ENCODE results near the gene ZBED5. TPM values are rescaled to one million over a fixed set of nuclear protein-coding genes. Genes with fewer than 3 reads are reported as not detected.

The ZBED5 gene
- total RNA-seq, 2 experiments from 2014 or later, result 34.1 to 44.3 TPM

DNA sequence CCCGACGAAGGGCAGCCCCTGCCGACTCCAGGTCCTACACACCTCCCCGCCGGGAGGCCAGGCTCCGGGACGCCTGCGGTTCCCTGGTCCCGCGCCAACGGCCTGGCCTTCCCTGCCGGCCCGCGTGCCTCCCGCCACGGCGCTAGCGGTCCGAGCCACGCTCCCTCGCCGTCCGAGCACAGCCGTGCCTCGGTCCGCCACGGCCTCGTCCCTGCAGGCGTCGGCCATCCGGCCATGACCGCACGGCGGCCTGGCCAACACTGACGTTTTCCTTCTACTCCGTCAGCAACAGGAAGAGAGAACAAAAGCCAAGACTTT lies 49.7 kb downstream of the ZBED5 start:
- CTCF ChIA-PET, result interaction anchor here (1.0 to 2.8 kb wide), 6 partner anchors 10 to 119 kb away, joined by 3 to 23 read pairs (median 6); partner anchors contain the start of gene ZBED5
- H3K9me3 Mint-ChIP-seq (ENCODE audit: low read depth), result no peaks in the 10 kb centered on the region
- intact Hi-C loops (cut with DNase I, micrococcal nuclease), result loop anchor here (1.0 to 10.0 kb wide), 10 partner anchors 57 to 1493 kb away; partner anchors contain the start of genes CTR9 (in 2 of the 2), GALNT18 (in 1 of the 2), RNF141 (in 1 of the 2) and TMEM41B (in 1 of the 2)
- POLR2A ChIA-PET, result interaction anchor here (0.6 to 3.1 kb wide), 17 partner anchors 9 to 1035 kb away, joined by 3 to 61 read pairs (median 8); partner anchors contain the start of genes CTR9, RNF141 and ZBED5
- ATAC-seq (no peak), DNase-seq (no peak)
- H3K4me3 Mint-ChIP-seq, result peak overlapping the region; percentile 93
- peaks cover 48% of the 10 kb centered on the region for H3K4me1 Mint-ChIP-seq
- peak overlapping the region; percentile 96 for H3K27ac Mint-ChIP-seq
- peaks cover 2% of the 10 kb centered on the region for H3K27me3 Mint-ChIP-seq
- H3K36me3 Mint-ChIP-seq (ENCODE audit: low read depth), result peaks cover 54% of the 10 kb centered on the region

- peaks cover 59% of the 10 kb centered on the region for H3K36me3 Mint-ChIP-seq (ENCODE audit: low read depth)
- ChIA-PET CTCF (interaction anchor here (2.8 kb wide), 1 partner anchor 51 kb away, joined by 23 read pairs; the partner anchor contains the start of gene ZBED5), POLR2A (interaction anchor here (0.6 to 3.1 kb wide), 10 partner anchors 8 to 1036 kb away, joined by 3 to 32 read pairs (median 6); partner anchors contain the start of genes CTR9 and ZBED5)
- H3K27ac Mint-ChIP-seq, result peak overlapping the region; percentile 96
- intact Hi-C loops (cut with DNase I, micrococcal nuclease), result loop anchor here (1.0 to 10.0 kb wide), 10 partner anchors 56 to 1493 kb away; partner anchors contain the start of genes CTR9 (in 2 of the 2), GALNT18 (in 1 of the 2), RNF141 (in 1 of the 2) and TMEM41B (in 1 of the 2)
- no peaks in the 10 kb centered on the region for H3K27me3 Mint-ChIP-seq
- DNase-seq, result peak; percentile 61
- ATAC-seq, result no peak
- peak overlapping the region; percentile 93 for H3K4me3 Mint-ChIP-seq
- H3K4me1 Mint-ChIP-seq, result peaks cover 50% of the 10 kb centered on the region
- H3K9me3 Mint-ChIP-seq (ENCODE audit: low read depth), result no peaks in the 10 kb centered on the region
Observed at GRCh38 chr11:10807493-10808234, 50.2 kb downstream of the ZBED5 start.

- H3K9me3 Mint-ChIP-seq (ENCODE audit: low read depth), result no peaks in the 10 kb centered on the region
- POLR2A ChIA-PET, result interaction anchor here (0.6 to 1.1 kb wide), 3 partner anchors 10 to 51 kb away, joined by 3 to 5 read pairs (median 3); no protein-coding TSS in a partner anchor
- no peaks in the 10 kb centered on the region for H3K27me3 Mint-ChIP-seq
- ATAC-seq (no peak), DNase-seq (peak; percentile 20)
- CTCF ChIA-PET, result interaction anchor here (0.5 to 5.1 kb wide), 4 partner anchors 13 to 372 kb away, joined by 3 to 60 read pairs (median 4); partner anchors contain the start of gene RNF141
- H3K36me3 Mint-ChIP-seq (ENCODE audit: low read depth), result peaks cover 70% of the 10 kb centered on the region
- peak overlapping the region; percentile 96 for H3K27ac Mint-ChIP-seq
- peak overlapping the region; percentile 93 for H3K4me3 Mint-ChIP-seq
- intact Hi-C loops (cut with DNase I, micrococcal nuclease), result loop anchor here (5.0 to 10.0 kb wide), 2 partner anchors 349 to 1036 kb away; partner anchors contain the start of gene USP47 (in 1 of the 2)
- H3K4me1 Mint-ChIP-seq, result peaks cover 63% of the 10 kb centered on the region
Observed at GRCh38 chr11:10806206-10806605, 51.6 kb downstream of the ZBED5 start.

DNA sequence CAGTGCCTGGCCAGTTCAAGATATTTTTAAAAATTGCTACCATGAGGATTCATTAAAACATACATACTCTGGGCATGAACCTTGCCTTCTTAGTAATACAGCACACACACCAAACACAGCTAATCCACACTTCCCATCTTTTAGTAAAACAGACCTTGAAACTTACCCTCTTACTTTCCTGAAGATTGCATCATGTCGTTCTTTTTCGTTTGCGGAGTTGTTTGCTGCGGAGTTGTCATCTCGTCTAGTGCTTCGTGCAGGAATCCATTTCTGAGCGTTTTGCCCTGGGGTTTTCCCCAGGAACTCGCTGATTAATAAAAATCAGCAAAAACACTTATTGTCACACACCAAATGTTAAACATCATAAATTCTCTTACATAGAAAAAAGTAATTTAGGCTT lies 52.1 kb downstream of the ZBED5 start:
- intact Hi-C loops (cut with DNase I, micrococcal nuclease), result loop anchor here (5.0 to 10.0 kb wide), 2 partner anchors 349 to 1037 kb away; partner anchors contain the start of gene USP47 (in 1 of the 2)
- CTCF ChIA-PET, result interaction anchor here (0.5 to 5.1 kb wide), 5 partner anchors 13 to 372 kb away, joined by 3 to 60 read pairs (median 3); partner anchors contain the start of gene RNF141
- H3K9me3 Mint-ChIP-seq (ENCODE audit: low read depth), result no peaks in the 10 kb centered on the region
- H3K4me1 Mint-ChIP-seq, result peaks cover 67% of the 10 kb centered on the region
- DNase-seq, result no peak
- no peaks in the 10 kb centered on the region for H3K27me3 Mint-ChIP-seq
- ATAC-seq, result no peak
- H3K36me3 Mint-ChIP-seq (ENCODE audit: low read depth), result peaks cover 75% of the 10 kb centered on the region
- POLR2A ChIA-PET, result interaction anchor here (1.1 kb wide), 1 partner anchor 52 kb away, joined by 3 read pairs; no protein-coding TSS in a partner anchor
- H3K4me3 Mint-ChIP-seq, result peak overlapping the region; percentile 93
- H3K27ac Mint-ChIP-seq, result peak overlapping the region; percentile 96

GRCh38 chr11:10803676-10804075 lies 54.2 kb downstream of the ZBED5 start:
- Mint-ChIP-seq H3K36me3 (ENCODE audit: low read depth) (peaks cover 94% of the 10 kb centered on the region), H3K27ac (peak overlapping the region; percentile 75)
- CTCF ChIA-PET, result interaction anchor here (0.6 to 5.1 kb wide), 6 partner anchors 8 to 1036 kb away, joined by 3 to 60 read pairs (median 4); partner anchors contain the start of gene ZBED5

More at GRCh38 chr11:10803676-10804075, 54.2 kb downstream of the ZBED5 start:
- H3K27me3 Mint-ChIP-seq, result no peaks in the 10 kb centered on the region
- H3K9me3 Mint-ChIP-seq (ENCODE audit: low read depth), result no peaks in the 10 kb centered on the region
- POLR2A ChIA-PET, result interaction anchor here (0.6 to 2.0 kb wide), 7 partner anchors 11 to 1238 kb away, joined by 3 to 9 read pairs (median 4); partner anchors contain the start of gene ZBED5
- intact Hi-C loops (cut with DNase I, micrococcal nuclease), result loop anchor here in 1 of 2 experiments (10.0 kb wide), 1 partner anchor 351 kb away; no protein-coding TSS in a partner anchor
- H3K4me1 Mint-ChIP-seq, result peaks cover 77% of the 10 kb centered on the region
- no peak overlapping the region for H3K4me3 Mint-ChIP-seq
- ATAC-seq, result no peak
- DNase-seq, result no peak

Other genes with a start within 250 kb of the ZBED5 start
- gene IRAG1, start 164.3 kb downstream of the ZBED5 start, total RNA-seq, result not detected
- 10 to 100 TPM; 39.7 to 43.9 TPM for gene CTR9, start 106.8 kb downstream of the ZBED5 start, total RNA-seq
- gene EIF4G2, start 49.1 kb downstream of the ZBED5 start, total RNA-seq, result 1,000 to 10,000 TPM in 1 of 2 experiments, 100 to 1,000 TPM in 1; 953 to 1,693 TPM

Measured in activated CD4-positive, alpha-beta T cell treated with anti-CD3 and anti-CD28 coated beads for 36 hours (primary cell).